ENCODE results near the gene TMEM125. TPM values are rescaled to one million over a fixed set of nuclear protein-coding genes. Genes with fewer than 3 reads are reported as not detected.
A peak's percentile ranks its signal among the peaks of the same experiment; 100 is the strongest.

Gene TMEM125
- total and polyA plus RNA-seq, 10 of the 15 experiments (the other 5 are each of a cell fraction or from before 2014, with no cell fraction given): 0.28 TPM; not detected in 9

DNA sequence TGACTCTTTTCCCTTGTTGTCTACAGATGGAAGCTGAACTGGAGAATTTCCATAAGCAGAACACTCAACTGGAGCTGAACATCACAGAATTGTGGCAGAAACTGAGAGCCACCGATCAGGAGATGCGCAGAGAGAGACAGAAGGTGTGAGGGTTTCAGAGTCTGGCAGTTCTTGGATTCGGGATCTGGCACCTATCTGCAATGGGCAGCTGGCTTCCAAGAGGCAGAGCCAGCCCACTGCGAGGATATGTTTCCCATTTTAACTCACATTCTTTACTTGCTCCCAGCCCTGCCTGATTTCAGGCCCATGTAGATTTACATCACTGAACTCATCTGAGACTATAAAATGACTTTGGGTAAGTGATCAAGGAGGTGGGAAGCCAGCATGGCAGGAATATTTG is 37.3 kb upstream of the TMEM125 start:
- ChIA-PET POLR2A (no interaction called here), RAD21 (ENCODE audit: unreplicated experiment) (interaction anchor here (1.4 to 1.9 kb wide), 2 partner anchors 126 to 182 kb away, joined by 4 read pairs; partner anchors contain the start of gene CDC20), CTCF (interaction anchor here (1.1 to 3.4 kb wide), 3 partner anchors 182 to 310 kb away, joined by 3 to 11 read pairs (median 4); no protein-coding TSS in a partner anchor), SMC1A (ENCODE audit: uncharacterized antibody, unreplicated experiment) (interaction anchor here (1.6 to 6.5 kb wide), 2 partner anchors 35 to 182 kb away, joined by 4 to 63 read pairs; no protein-coding TSS in a partner anchor)
- Histone ChIP-seq H3K9me3 (replicated peaks; ENCODE audit: control insufficient read depth, insufficient read depth, low read length) (no peaks in the 10 kb centered on the region), H3K36me3 (ENCODE audit: control insufficient read depth in 2 of 2, insufficient read depth in 2 of 2, low read length in 1 of 2) (peaks cover 3 to 11% of the 10 kb centered on the region in 2 experiments; a peak in 2 of 4 replicates), H3K4me3 (no peak overlapping the region), H3K9ac (ENCODE audit: control insufficient read depth, insufficient read depth, low read length) (no peak overlapping the region), H4K20me1 (ENCODE audit: control insufficient read depth, insufficient read depth) (no peaks in the 10 kb centered on the region), H3K27me3 (replicated peaks in 1 of 2; ENCODE audit: control insufficient read depth in 2 of 2, insufficient read depth in 2 of 2, low read length in 1 of 2) (no peaks in the 10 kb centered on the region), H3K4me2 (ENCODE audit: control insufficient read depth, insufficient read depth) (no peak overlapping the region), H3K27ac (ENCODE audit: control insufficient read depth, insufficient read depth) (no peak overlapping the region), H3K4me1 (ENCODE audit: control insufficient read depth, insufficient read depth, low read length) (no peaks in the 10 kb centered on the region), H3K79me2 (ENCODE audit: control insufficient read depth, insufficient read depth, low read length) (no peaks in the 10 kb centered on the region), H2AFZ (ENCODE audit: control insufficient read depth, low read depth, low read length) (no peak overlapping the region)
- BruUV-seq (replicated peaks): no TSS peak
- no peak for ATAC-seq
- no peak for DNase-seq (ENCODE audit: low read depth, low spot score)
- TF ChIP-seq BMI1 (IDR thresholded peaks at IDR 0.05; ENCODE audit: borderline replicate concordance) (no peak), TCF12 (IDR thresholded peaks at IDR 0.05; ENCODE audit: low read depth, low read length) (no peak), NRF1 (conservative IDR thresholded peaks at IDR 0.05; ENCODE audit: low read depth, low read length) (no peak), PML (IDR thresholded peaks at IDR 0.05; ENCODE audit: low read length) (no peak)
- TF ChIP-seq, protein P1, sequence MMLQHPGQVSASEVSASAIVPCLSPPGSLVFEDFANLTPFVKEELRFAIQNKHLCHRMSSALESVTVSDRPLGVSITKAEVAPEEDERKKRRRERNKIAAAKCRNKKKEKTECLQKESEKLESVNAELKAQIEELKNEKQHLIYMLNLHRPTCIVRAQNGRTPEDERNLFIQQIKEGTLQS (IDR thresholded peaks at IDR 0.05; ENCODE audit: borderline replicate concordance, extremely low read depth, low read depth, low read length): no peak
- intact Hi-C loops (cut with micrococcal nuclease; ENCODE audit: unreplicated experiment) (no loop called here), in situ Hi-C loops (cut with MboI) (no loop called here)
- no peak for FAIRE-seq
- WGBS (ENCODE audit: insufficient coverage, insufficient replicate concordance, low lambda C conversion rate, missing lambda C conversion rate): 71% methylated on average over 4 of the region's 4 CpGs

DNA sequence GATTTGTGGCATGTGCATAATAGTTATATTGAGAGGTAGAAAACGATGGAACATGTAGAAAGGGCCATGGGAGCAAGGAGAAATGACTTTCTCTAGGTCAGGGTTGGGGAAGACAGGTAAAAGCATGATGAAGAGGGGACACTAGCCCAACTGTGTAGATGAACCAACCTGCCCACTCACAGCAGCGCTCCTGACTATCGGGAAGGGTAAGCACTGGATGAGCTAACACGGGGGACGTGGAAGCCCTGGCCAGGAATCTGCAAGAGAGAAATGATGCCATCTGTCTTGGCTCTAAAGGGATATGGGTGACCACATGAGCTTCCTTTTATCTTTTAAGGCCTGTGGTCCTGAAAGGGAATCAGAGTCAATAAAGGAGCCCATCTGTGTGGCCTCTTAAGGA is 36.2 kb upstream of the TMEM125 start:
- ATAC-seq: no peak
- no peak overlapping the region for H3K27ac ChIP-seq (ENCODE audit: control insufficient read depth, insufficient read depth)
- intact Hi-C loops (cut with micrococcal nuclease; ENCODE audit: unreplicated experiment): no loop called here
- 91% methylated on average over 5 of the region's 5 CpGs for WGBS (ENCODE audit: insufficient coverage, insufficient replicate concordance, low lambda C conversion rate, missing lambda C conversion rate)
- in situ Hi-C loops (cut with MboI): no loop called here
- SMC1A ChIA-PET (ENCODE audit: uncharacterized antibody, unreplicated experiment): interaction anchor here (0.8 kb wide), 1 partner anchor 124 kb away, joined by 4 read pairs; no protein-coding TSS in a partner anchor
- H4K20me1 ChIP-seq (ENCODE audit: control insufficient read depth, insufficient read depth): no peaks in the 10 kb centered on the region
- POLR2A ChIA-PET: interaction anchor here (0.6 kb wide), 1 partner anchor 292 kb away, joined by 4 read pairs; no protein-coding TSS in a partner anchor
- H3K9ac ChIP-seq (ENCODE audit: control insufficient read depth, insufficient read depth, low read length): no peak overlapping the region
- no peaks in the 10 kb centered on the region for H3K27me3 ChIP-seq (replicated peaks in 1 of 2; ENCODE audit: control insufficient read depth in 2 of 2, insufficient read depth in 2 of 2, low read length in 1 of 2)
- no peaks in the 10 kb centered on the region for H3K9me3 ChIP-seq (replicated peaks; ENCODE audit: control insufficient read depth, insufficient read depth, low read length)
- no peak overlapping the region for H3K4me2 ChIP-seq (ENCODE audit: control insufficient read depth, insufficient read depth)
- peaks cover 3 to 6% of the 10 kb centered on the region in 2 experiments; a peak in 2 of 4 replicates for H3K36me3 ChIP-seq (ENCODE audit: control insufficient read depth in 2 of 2, insufficient read depth in 2 of 2, low read length in 1 of 2)
- peaks cover 5% of the 10 kb centered on the region for H3K4me1 ChIP-seq (ENCODE audit: control insufficient read depth, insufficient read depth, low read length)
- RAD21 ChIA-PET (ENCODE audit: unreplicated experiment): interaction anchor here (1.5 kb wide), 1 partner anchor 181 kb away, joined by 4 read pairs; no protein-coding TSS in a partner anchor
- BruUV-seq (replicated peaks): TSS peak; percentile 41
- no peak for DNase-seq (ENCODE audit: low read depth, low spot score)
- CTCF ChIA-PET: interaction anchor here (1.0 to 1.1 kb wide), 2 partner anchors 156 to 181 kb away, joined by 3 to 4 read pairs; partner anchors contain the start of genes MED8 and SZT2
- H3K4me3 ChIP-seq: no peak overlapping the region
- FAIRE-seq: no peak
- H2AFZ ChIP-seq (ENCODE audit: control insufficient read depth, low read depth, low read length): no peak overlapping the region
- no peaks in the 10 kb centered on the region for H3K79me2 ChIP-seq (ENCODE audit: control insufficient read depth, insufficient read depth, low read length)
- TF ChIP-seq RB1 (IDR thresholded peaks at IDR 0.05; ENCODE audit: borderline replicate concordance) (no peak), MXI1 (IDR thresholded peaks at IDR 0.05; ENCODE audit: low read depth, low read length) (no peak), PAX5 (IDR thresholded peaks at IDR 0.05; ENCODE audit: borderline replicate concordance, low read depth, low read length) (no peak), TCF7 (IDR thresholded peaks at IDR 0.05; ENCODE audit: borderline replicate concordance) (no peak), SMAD5 (IDR thresholded peaks at IDR 0.05; ENCODE audit: low read depth) (no peak), HDGF (IDR thresholded peaks at IDR 0.05) (no peak), ESRRA (IDR thresholded peaks at IDR 0.05; ENCODE audit: low read length) (no peak), JUND (IDR thresholded peaks at IDR 0.05; ENCODE audit: low read depth, low read length) (no peak)
- TF ChIP-seq, protein P1 (IDR thresholded peaks at IDR 0.05; ENCODE audit: borderline replicate concordance, extremely low read depth, low read depth, low read length): no peak

Data from GM12878 (cell line).